Measurements from ENCODE around the gene SEC23A. TPM values are rescaled to one million over a fixed set of nuclear protein-coding genes. Genes with fewer than 3 reads are reported as not detected.

The SEC23A gene
- polyA plus RNA-seq, 2 of the 4 experiments (the other 2 are of a cell fraction) = 96.4 to 176 TPM

DNA sequence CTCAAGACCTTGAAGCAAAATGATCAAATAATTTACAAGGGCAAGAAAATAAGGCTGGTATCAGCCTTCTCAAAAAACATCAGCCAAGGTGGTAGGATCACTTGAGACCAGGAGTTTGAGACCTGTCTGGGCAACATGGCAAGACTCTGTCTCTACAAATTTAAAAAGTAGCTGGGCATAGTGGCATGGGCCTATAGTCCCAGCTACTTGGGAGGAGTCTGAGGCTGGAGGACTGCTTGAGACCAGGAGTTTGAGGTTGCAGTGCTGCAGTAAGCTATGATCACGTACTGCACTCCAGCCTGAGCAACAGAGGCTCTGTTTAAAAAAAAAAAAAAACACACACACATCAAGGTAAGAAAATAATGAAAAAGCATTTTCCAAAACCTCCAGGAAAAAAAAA is 22.1 kb downstream of the SEC23A start:
- H3K4me2 ChIP-seq = no peak overlapping the region
- ChIA-PET CTCF (no interaction called here), POLR2A (interaction anchor here (0.7 kb wide), 1 partner anchor 1458 kb away, joined by 3 read pairs; no protein-coding TSS in a partner anchor)
- no peak for FAIRE-seq
- no peak overlapping the region for H3K4me3 ChIP-seq
- no peaks in the 10 kb centered on the region for H3K4me1 ChIP-seq
- no peaks in the 10 kb centered on the region for H3K9me3 ChIP-seq
- no peak for DNase-seq (ENCODE audit: low read depth in 1 of 2, low spot score in 1 of 2)
- TF ChIP-seq, protein P1, sequence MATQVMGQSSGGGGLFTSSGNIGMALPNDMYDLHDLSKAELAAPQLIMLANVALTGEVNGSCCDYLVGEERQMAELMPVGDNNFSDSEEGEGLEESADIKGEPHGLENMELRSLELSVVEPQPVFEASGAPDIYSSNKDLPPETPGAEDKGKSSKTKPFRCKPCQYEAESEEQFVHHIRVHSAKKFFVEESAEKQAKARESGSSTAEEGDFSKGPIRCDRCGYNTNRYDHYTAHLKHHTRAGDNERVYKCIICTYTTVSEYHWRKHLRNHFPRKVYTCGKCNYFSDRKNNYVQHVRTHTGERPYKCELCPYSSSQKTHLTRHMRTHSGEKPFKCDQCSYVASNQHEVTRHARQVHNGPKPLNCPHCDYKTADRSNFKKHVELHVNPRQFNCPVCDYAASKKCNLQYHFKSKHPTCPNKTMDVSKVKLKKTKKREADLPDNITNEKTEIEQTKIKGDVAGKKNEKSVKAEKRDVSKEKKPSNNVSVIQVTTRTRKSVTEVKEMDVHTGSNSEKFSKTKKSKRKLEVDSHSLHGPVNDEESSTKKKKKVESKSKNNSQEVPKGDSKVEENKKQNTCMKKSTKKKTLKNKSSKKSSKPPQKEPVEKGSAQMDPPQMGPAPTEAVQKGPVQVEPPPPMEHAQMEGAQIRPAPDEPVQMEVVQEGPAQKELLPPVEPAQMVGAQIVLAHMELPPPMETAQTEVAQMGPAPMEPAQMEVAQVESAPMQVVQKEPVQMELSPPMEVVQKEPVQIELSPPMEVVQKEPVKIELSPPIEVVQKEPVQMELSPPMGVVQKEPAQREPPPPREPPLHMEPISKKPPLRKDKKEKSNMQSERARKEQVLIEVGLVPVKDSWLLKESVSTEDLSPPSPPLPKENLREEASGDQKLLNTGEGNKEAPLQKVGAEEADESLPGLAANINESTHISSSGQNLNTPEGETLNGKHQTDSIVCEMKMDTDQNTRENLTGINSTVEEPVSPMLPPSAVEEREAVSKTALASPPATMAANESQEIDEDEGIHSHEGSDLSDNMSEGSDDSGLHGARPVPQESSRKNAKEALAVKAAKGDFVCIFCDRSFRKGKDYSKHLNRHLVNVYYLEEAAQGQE (IDR thresholded peaks at IDR 0.05) = no peak
- TF ChIP-seq CEBPB (IDR thresholded peaks at IDR 0.05) (no peak), ZSCAN20 (CRISPR knock-in tag; IDR thresholded peaks at IDR 0.05) (no peak), FOXS1 (CRISPR knock-in tag; IDR thresholded peaks at IDR 0.05) (no peak), TP53 (CRISPR knock-in tag; IDR thresholded peaks at IDR 0.05) (no peak), SREBF2 (IDR thresholded peaks at IDR 0.05) (no peak), POLR2A (IDR thresholded peaks at IDR 0.05; ENCODE audit: low read length) (no peak), RARB (CRISPR knock-in tag; IDR thresholded peaks at IDR 0.05) (no peak), CBX8 (IDR thresholded peaks at IDR 0.05) (no peak), POLR2AphosphoS2 (conservative IDR thresholded peaks at IDR 0.05; ENCODE audit: low read length) (no peak), EHF (CRISPR knock-in tag; IDR thresholded peaks at IDR 0.05) (no peak), KDM5A (IDR thresholded peaks at IDR 0.05) (no peak), ESRRA (IDR thresholded peaks at IDR 0.05; ENCODE audit: borderline replicate concordance, low read length) (no peak), ZC3H11A (IDR thresholded peaks at IDR 0.05) (no peak)
- TF ChIP-seq, protein P2, sequence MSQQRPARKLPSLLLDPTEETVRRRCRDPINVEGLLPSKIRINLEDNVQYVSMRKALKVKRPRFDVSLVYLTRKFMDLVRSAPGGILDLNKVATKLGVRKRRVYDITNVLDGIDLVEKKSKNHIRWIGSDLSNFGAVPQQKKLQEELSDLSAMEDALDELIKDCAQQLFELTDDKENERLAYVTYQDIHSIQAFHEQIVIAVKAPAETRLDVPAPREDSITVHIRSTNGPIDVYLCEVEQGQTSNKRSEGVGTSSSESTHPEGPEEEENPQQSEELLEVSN (IDR thresholded peaks at IDR 0.05; ENCODE audit: borderline replicate concordance, low read depth) = no peak
- TF ChIP-seq, protein P3, sequence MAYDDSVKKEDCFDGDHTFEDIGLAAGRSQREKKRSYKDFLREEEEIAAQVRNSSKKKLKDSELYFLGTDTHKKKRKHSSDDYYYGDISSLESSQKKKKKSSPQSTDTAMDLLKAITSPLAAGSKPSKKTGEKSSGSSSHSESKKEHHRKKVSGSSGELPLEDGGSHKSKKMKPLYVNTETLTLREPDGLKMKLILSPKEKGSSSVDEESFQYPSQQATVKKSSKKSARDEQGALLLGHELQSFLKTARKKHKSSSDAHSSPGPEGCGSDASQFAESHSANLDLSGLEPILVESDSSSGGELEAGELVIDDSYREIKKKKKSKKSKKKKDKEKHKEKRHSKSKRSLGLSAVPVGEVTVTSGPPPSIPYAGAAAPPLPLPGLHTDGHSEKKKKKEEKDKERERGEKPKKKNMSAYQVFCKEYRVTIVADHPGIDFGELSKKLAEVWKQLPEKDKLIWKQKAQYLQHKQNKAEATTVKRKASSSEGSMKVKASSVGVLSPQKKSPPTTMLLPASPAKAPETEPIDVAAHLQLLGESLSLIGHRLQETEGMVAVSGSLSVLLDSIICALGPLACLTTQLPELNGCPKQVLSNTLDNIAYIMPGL (CRISPR knock-in tag; IDR thresholded peaks at IDR 0.05; ENCODE audit: borderline replicate concordance) = no peak
- TF ChIP-seq, protein P4, sequence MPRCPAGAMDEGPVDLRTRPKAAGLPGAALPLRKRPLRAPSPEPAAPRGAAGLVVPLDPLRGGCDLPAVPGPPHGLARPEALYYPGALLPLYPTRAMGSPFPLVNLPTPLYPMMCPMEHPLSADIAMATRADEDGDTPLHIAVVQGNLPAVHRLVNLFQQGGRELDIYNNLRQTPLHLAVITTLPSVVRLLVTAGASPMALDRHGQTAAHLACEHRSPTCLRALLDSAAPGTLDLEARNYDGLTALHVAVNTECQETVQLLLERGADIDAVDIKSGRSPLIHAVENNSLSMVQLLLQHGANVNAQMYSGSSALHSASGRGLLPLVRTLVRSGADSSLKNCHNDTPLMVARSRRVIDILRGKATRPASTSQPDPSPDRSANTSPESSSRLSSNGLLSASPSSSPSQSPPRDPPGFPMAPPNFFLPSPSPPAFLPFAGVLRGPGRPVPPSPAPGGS (IDR thresholded peaks at IDR 0.05) = no peak
- H3K27ac ChIP-seq = no peak overlapping the region
- ATAC-seq = no peak
- 89% methylated on average over 1 of the region's 1 CpG for WGBS (ENCODE audit: missing lambda C conversion rate)

DNA sequence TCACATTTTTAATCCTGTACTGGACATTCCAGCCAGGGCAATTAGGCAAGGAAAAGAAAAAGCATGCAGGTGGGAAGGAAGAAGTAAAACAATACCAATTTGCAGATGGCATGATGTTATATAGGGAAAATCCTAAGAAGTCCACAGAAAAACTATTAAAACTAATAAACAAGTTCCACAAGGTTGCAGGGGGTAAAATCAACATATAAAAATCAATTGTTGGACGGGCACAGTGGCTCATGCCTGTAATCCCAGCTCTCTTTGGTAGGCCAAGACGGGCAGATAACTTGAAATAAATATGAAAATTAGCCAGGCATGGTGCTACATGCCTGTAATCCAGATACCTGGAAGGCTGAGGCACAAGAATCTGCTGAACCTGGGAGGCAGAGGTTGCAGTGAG is 31.9 kb downstream of the SEC23A start:
- WGBS (ENCODE audit: missing lambda C conversion rate) = 72% methylated on average over 2 of the region's 2 CpGs
- POLR2A ChIA-PET = no interaction called here
- no peak overlapping the region for H3K27ac ChIP-seq
- no peak overlapping the region for H3K4me3 ChIP-seq
- DNase-seq (ENCODE audit: low read depth in 1 of 2, low spot score in 1 of 2) (no peak), ATAC-seq (no peak), FAIRE-seq (no peak)
- no peaks in the 10 kb centered on the region for H3K9me3 ChIP-seq
- H3K4me1 ChIP-seq = no peaks in the 10 kb centered on the region
- CTCF ChIA-PET = no interaction called here
- H3K4me2 ChIP-seq = no peak overlapping the region
- TF ChIP-seq RAD21 (conservative IDR thresholded peaks at IDR 0.05 in 1 of 2, IDR thresholded peaks at IDR 0.05 in 1 of 2) (no peak), SMC3 (IDR thresholded peaks at IDR 0.05) (no peak), EP300 (IDR thresholded peaks at IDR 0.05) (no peak), NR3C1 (IDR thresholded peaks at IDR 0.05) (no peak), PHF8 (IDR thresholded peaks at IDR 0.05; ENCODE audit: borderline replicate concordance, low read depth) (no peak), MAFK (IDR thresholded peaks at IDR 0.05; ENCODE audit: partially characterized antibody) (no peak), TP53 (CRISPR knock-in tag; IDR thresholded peaks at IDR 0.05) (no peak), HEYL (CRISPR knock-in tag; IDR thresholded peaks at IDR 0.05) (no peak)
- TF ChIP-seq, protein P5, sequence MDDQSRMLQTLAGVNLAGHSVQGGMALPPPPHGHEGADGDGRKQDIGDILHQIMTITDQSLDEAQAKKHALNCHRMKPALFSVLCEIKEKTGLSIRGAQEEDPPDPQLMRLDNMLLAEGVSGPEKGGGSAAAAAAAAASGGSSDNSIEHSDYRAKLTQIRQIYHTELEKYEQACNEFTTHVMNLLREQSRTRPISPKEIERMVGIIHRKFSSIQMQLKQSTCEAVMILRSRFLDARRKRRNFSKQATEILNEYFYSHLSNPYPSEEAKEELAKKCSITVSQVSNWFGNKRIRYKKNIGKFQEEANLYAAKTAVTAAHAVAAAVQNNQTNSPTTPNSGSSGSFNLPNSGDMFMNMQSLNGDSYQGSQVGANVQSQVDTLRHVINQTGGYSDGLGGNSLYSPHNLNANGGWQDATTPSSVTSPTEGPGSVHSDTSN (IDR thresholded peaks at IDR 0.05) = no peak
- TF ChIP-seq, protein P4 (IDR thresholded peaks at IDR 0.05) = no peak
- TF ChIP-seq, protein P1 (IDR thresholded peaks at IDR 0.05) = no peak

All from A549 (cell line).